ENCODE measurements around the gene NAAA.
"Not testable (repeated sequence)": the region's sequence is repeated elsewhere in the genome, so short reads cannot be mapped to it uniquely, and the experiment has no call there.

NAAA gene

DNA sequence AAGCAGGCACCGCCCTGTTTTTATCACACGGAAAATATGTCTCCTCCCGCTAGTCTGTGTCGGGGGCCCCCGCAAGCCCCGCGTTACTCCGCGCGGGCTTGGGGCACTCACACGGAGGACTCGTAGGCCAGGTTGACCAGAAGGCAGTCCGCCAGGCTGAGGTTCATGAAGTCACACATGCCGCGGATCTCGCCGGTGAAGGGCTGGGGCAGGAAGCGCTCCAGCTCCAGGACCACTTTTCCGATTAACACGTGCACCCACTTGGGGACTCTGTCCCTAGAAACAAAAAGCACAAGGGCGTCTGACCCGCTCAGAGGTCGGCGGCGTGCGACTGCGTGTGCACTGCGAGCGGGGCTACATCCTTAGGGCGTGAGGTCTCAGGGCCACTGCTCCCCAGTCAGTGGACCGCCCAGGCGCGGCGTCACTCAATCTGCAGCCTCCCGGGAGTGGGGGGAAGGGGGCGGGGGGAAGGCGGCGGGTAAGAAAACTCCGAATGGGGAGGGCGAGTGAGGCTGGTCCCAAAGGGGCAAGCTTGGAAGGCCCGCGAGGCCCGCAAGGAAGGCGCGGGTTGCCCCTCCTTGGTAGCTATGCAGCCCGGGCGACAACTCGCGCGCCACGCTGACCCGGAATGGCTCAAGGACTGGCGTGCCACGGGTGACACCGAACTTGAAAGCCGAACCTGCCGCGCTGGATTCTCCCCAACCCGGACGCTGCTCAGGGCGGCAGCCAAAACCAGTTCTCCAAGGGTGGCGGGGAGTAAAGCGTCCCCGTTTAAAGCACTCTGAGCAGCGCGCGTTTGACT, 722 bp downstream of the NAAA start:
- peak overlapping the region; percentile 79 for H3K4me3 ChIP-seq (ENCODE audit: low read depth, low read length)
- TF ChIP-seq CTCF (IDR thresholded peaks at IDR 0.05; ENCODE audit: control insufficient read depth, extremely low read depth, insufficient read depth), result no peak
- DNase-seq (ENCODE audit: low read depth), result no peak

- no peak overlapping the region for H3K4me3 ChIP-seq (ENCODE audit: low read depth, low read length)
- no peak for DNase-seq (ENCODE audit: low read depth)
- TF ChIP-seq CTCF (IDR thresholded peaks at IDR 0.05; ENCODE audit: control insufficient read depth, extremely low read depth, insufficient read depth), result no peak
Observed at GRCh38 chr4:75935628-75936027, 5.2 kb downstream of the NAAA start.

- no peak for DNase-seq (ENCODE audit: low read depth)
- no peak for TF ChIP-seq CTCF (IDR thresholded peaks at IDR 0.05; ENCODE audit: control insufficient read depth, extremely low read depth, insufficient read depth)
- H3K4me3 ChIP-seq (ENCODE audit: low read depth, low read length), result no peak overlapping the region
Observed at GRCh38 chr4:75930152-75930551, 10.7 kb downstream of the NAAA start.

DNA sequence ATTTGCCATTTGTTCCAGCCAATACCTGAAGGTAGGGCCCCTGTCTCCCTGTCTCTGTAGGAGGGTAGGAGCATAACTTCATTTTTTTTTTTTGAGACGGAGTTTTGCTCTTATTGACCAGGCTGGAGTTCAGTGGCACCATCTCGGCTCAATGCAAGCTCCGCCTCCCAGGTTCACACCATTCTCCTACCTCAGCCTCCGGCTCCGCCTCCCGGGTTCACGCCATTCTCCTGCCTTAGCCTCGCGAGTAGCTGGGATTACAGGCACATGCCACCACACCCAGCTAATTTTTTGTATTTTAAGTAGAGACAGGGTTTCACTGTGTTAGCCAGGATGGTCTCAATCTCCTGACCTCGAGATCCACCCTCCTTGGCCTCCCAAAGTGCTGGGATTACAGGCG, 15.9 kb downstream of the NAAA start:
- not testable (repeated sequence) for H3K4me3 ChIP-seq (ENCODE audit: low read depth, low read length); DNase-seq (ENCODE audit: low read depth)

GRCh38 chr4:75924309-75924827, 16.4 kb downstream of the NAAA start:
- H3K4me3 ChIP-seq (ENCODE audit: low read depth, low read length), result no peak overlapping the region
- peak; percentile 54 for DNase-seq (ENCODE audit: low read depth)
- TF ChIP-seq CTCF (IDR thresholded peaks at IDR 0.05; ENCODE audit: control insufficient read depth, extremely low read depth, insufficient read depth), result no peak

GRCh38 chr4:75922588-75922987, 18.2 kb downstream of the NAAA start:
- no peak for DNase-seq (ENCODE audit: low read depth)
- no peak for TF ChIP-seq CTCF (IDR thresholded peaks at IDR 0.05; ENCODE audit: control insufficient read depth, extremely low read depth, insufficient read depth)
- H3K4me3 ChIP-seq (ENCODE audit: low read depth, low read length), result no peak overlapping the region

GRCh38 chr4:75921910-75922309, 18.9 kb downstream of the NAAA start:
- no peak overlapping the region for H3K4me3 ChIP-seq (ENCODE audit: low read depth, low read length)
- DNase-seq (ENCODE audit: low read depth), result no peak
- TF ChIP-seq CTCF (IDR thresholded peaks at IDR 0.05; ENCODE audit: control insufficient read depth, extremely low read depth, insufficient read depth), result no peak
